CD4-positive, alpha-beta T cell treated with Interleukin-10 for 1 hour (primary cell): Measurements from ENCODE around the gene OR2T35.
A peak's percentile ranks its signal among the peaks of the same experiment; 100 is the strongest.
"Not testable (repeated sequence)": the region's sequence is repeated elsewhere in the genome, so short reads cannot be mapped to it uniquely, and the experiment has no call there.

Source experiments
- DNase-seq: peaks from one replicate; pipeline ENCODE4 v3.0.0-alpha.2; 2020

Gene OR2T35, protein sequence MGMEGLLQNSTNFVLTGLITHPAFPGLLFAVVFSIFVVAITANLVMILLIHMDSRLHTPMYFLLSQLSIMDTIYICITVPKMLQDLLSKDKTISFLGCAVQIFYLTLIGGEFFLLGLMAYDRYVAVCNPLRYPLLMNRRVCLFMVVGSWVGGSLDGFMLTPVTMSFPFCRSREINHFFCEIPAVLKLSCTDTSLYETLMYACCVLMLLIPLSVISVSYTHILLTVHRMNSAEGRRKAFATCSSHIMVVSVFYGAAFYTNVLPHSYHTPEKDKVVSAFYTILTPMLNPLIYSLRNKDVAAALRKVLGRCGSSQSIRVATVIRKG

DNA sequence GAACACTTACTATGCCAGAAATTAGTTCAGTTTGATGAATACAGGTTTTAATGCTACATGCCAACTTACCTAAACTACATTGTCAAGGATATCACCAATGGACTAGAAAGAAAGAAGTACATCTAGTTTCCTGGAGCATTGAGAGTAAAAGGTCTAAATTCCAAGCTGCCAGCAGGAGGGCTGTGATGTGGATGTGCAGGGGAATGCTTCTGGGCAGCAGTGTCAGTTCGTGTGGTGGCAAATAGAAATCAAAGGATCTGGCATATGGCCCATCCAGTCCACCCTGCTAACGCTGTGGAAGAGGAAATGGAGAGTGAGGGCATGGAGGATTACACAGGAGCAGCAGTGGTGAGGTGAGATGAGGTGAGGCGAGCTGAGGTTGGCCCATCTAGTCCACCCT lies at the start of gene OR2T35:
Gene OR2T35 (minus strand): TSS at position 101 of the 400 bp plus-strand sequence. CDS start 6,020 bp downstream, outside the sequence.
- DNase-seq = not testable (repeated sequence)

DNA sequence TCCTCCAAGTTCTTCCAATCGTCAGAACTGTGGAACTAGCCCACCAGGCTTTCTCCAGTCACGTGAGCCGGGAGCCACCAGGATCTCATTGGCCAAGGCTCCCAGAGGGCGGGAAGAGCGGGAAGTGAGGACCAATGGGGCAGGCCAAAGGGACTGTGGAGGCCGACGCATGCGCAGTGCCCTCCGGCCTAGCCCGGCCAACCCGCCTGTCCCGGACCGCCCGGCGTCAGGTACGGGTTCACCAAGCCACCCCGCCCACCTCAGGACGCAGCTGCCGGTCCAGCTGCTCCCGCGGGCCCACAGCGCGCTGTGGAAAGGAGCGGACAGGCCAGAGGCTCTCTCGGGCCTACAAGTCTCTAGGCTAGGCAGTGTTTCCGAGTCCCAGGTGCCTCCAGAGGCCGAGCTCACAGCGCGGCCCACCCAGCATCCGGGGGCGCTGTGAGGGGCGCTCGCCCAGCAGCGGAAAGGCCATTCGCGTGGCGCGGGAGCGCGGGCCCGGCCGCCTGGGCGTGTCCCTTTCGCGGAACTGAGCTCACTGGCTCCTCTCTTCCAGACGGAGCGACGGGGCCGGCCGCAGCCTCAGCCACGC lies 46.6 kb upstream of the OR2T35 start:
- no peak for DNase-seq

DNA sequence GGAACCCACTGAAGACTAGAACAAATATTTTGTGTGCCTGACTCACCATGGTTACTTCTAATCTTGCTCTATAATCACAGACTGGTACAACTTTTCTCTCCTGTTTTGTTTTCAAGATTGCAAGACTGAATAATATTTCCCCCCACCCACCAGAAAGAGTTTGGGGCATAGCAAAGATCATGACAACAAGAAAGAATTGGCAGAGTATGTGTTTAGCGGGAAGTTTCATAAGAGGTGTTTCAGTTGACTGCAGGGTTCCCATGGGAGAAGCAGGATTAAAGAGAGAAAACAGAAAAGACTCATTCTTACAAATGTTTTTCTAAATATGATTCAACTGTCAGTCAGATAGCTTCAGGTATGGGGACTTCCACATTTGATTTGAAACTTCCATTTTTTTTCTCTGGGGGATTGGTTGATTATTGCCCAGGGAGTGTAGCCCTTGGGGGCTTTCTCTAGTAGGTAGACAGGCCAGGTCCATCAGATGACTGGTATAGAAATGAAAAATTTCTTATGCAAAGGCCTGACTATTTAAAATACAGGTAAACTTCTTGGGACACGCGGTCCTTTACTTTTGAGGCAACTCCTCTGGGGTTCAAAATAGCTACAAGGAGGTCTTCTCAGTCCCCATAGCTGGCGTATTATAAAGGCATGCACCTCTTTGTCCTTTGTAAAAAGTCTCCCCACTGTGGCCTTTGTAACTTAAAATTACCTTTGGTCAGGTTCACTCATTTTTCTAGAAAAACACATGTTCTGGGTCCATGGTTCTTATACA lies 43.6 kb upstream of the OR2T35 start:
- no peak for DNase-seq

DNA sequence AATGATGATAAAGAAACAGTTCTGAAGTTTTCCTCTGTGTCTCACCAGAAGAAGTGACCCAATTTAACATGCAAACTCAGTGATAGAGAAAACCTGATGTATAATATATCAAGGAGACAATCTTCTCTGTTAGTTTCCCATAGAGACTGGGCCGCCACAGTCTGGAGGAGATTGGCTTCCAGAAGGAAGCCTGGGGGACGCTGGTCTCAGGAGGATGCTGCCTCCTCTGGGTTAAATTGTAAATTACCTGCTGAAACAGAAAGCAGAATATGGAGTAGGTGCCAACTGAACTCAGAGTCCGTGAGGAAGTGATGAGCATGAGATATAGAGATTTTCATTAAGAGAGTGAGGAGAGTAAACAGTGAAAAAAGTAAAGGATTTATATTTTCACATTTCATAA lies 41.7 kb upstream of the OR2T35 start:
- DNase-seq = peak; percentile 33

DNA sequence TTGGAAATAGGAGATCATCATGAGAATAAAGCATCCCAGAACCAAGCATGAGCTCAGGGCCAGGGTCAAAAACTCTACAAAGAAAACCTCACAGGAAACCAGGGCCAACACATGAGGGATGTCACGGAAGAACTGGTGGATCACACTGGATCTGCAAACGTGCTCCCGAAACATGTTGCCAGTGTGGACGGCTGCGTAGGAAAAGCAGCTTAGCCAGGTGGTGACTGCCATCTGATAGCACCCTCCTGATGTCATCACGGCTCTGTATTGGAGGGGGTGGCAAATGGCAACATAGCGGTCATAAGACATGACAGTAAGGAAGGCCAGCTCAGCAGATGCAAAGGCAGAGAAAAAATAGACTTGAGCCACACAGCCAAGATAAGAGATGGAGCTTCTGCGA lies 36.6 kb upstream of the OR2T35 start:
- DNase-seq = no peak

DNA sequence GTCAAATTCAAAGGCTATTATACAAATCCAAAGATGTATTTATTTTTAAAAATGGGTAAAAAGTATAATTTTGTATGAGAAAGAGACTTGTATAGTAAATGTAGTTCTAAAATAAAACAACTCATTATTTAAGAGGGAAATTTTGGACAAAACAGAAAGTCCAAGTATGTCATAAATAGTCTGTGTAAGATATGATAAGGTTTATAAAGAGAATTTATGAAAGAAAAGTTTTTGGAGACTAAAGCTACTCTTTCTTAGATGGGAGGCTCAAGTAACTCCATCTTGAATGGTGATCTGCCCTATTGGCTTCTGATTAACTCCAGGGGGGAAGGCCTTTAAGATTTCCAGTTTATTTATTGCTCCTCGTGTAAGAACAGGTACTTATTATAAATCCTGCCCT lies 24.9 kb upstream of the OR2T35 start:
- no peak for DNase-seq

DNA sequence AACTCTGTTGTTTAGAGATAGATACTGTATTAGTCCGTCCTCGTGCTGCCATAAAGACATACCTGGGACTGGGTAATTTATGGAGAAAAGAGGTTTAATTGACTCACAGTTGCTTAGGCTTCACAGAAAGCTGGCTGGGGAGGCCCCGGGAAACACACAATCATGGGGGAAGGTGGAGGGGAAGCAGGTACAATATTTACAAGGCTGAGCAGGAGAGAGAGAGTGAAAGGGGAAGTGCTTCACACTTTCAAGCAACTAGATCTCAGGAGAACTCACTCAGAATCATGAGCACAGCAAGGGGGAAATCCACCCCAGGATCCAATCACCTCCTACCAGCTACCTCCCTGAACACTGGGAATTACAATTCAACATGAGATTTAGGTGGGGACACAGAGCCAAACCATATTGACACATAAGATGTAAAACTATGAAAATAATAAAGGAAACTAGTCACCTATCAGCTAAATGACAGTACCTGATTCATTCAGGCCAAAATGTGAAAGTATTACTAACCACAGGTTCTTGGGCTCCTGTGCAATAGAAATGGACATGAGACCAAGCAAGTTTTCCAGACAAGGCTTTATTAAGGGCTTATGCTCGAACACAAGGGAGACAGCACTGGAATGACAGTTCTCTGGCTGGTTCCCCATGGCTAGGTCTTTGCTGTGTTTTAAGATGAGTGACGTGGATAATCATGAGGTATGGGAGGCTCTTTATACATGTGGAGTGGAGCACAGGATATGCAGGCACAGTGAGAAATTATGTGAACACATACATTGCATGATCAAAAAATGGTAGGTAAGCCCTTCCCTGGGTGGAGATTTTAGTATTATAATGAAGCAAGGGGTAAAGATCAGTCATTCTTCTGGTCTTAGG lies 18.6 kb upstream of the OR2T35 start:
- not testable (repeated sequence) for DNase-seq

DNA sequence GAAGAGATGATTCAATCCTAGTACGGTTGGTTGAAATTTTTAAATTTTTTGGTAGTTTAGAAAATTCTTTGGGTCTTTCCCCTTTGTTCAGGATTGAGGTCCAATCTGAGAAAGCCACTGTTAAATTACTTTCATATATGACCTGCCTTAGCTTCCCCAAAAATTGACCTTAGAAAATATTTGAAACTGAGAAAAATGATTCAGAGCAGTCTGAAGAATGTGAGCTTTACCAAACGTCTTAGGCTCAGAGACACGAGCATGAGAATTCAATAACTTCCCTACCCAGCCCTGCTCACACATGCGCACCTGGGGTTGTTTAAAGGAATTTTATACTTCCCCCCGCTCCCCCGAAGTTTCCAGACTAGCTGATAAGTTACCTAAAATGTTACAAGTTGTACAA lies 11.7 kb upstream of the OR2T35 start:
- not testable (repeated sequence) for DNase-seq

DNA sequence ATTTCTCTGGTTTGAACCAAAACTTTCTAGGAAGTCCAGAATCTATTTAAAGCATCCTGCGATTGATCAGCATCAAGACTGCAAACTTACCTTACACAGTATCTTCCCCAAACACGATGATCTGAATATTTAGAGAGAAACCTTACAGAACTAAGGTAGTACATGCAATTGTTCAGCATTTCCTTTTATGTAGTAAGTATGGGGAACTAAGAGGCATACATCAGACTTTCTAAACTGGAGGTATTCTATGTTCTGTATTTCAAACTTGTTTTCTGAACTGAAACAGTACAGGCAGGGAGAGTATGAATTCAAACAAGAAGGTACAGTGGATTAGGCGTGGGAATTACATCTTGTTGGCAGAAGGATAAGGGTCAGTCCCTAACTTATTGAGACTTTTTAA lies 10.3 kb upstream of the OR2T35 start, which contains the start of gene OR2T27:
Gene OR2T27 (minus strand): TSS at position 175 of the 400 bp plus-strand sequence. CDS start 4,644 bp downstream, outside the sequence.
- not testable (repeated sequence) for DNase-seq

DNA sequence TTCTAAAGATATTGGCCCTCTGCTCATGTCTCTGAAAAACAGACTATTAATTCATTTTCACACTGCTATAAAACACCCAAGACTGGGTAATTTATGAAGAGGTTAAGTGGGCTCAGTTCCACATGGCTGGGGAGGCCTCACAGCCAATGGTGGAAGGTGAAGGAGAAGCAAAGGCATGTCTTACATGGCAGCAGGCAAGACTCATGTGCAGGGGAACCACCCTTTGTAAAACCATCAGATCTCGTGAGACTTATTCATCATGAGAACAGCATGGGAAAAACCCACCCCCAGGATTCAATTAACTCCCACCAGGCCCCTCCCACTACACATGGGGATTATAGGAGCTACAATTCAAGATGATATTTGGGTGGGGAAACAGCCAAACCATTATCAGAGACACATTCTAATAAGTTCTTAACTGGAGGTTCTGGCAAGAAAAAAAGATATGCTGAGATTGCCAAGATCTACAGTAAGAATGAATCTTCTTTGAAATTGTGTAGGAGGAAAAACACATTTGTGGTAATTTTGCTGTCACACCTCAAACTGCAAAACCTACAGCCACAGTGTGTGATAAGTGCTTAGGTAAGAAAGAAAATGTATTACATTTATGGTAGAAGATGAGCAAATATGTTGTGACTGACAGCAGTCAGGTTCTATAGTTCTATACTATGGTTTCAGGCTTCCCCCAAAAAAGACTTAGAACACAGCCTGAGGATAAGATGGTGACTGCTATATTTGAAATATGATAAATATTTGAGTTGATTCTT lies 3.9 kb upstream of the OR2T35 start:
- DNase-seq = not testable (repeated sequence)

DNA sequence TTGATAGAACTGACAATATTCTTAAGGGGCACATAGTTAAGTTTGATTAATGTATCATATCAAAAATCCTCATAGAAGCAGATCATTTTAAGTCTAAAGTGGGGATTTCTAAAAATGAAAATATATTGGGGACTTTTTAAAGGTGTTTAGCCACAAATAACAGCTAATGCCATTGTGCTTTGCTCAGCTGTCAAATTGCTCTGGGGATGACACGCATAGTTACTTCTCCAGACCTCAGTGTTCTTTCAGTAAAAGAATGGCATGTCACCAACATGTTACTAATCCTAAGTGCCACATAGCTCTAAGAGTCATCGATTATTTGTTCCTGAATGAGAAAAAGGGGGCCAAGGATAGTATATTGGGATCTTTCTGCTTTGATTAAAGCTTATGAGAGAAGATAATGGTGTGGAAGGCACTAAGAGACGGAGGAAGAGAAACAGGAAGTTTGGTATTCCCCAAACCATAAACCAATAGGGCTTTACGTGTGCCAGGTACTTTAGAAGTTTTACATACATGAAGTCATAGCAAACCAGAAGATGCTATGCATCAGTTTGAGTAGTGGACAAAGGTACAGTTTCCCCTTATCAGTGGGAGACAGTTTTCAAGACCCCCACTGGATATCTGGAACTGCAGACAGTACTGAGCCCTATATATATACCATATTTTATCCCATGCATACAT lies 2.0 kb downstream of the OR2T35 start:
- DNase-seq = not testable (repeated sequence)

DNA sequence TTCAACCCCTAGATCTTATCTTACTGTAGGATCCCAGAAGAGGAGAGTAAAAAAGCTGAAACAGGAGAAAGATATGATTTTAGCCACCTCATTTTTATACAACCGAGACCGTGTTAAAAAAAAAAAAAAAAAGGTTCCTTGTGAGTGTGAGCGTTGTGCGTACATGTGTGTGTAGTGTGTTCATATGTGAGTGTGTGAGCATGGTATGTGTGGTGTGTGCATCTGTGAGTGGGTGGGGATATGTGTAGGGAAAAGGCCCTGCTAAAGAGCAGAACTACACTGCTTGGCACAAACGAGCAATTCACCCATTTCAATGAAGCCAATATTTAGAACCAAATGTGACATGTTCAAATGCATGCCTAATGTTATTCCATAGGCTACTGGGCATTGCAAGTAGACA lies 3.5 kb downstream of the OR2T35 start:
- DNase-seq = not testable (repeated sequence)

DNA sequence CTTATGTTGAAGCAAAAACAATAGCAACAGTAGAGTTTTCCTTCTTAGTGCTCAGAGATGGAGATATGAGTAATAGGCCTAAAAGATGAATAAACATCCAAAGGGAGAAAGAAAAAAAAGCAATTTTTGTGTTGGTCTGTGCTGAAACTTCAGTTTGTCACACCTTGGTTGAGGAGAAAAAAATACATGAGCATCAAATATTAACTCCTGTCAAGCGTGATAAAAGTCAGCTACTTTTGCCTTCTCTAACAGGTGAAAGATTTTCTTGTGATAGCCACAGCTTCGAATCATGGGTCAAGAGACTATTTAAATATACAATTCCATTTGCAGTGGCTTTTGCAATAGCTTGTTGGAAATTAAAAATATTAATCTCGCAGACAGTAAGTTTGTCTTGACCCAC lies 4.2 kb downstream of the OR2T35 start:
- DNase-seq = not testable (repeated sequence)

DNA sequence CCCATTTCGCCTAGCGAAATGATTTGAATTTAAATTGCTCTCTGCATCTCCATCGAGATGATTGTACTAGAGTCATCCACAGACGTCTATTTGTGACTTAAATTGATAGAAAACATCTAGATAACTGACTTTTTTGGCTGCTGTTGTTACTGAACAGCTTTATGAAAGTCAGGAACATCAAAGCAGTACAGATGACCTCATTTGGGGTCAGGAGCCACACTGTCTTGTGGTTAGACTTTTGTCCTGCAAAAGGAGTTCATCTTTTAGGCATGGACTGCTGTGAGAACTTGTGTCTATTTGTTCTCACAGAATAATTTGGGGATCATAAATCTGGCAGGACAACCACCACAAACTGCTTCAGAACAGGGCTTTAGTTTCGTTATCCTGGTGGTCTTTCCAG lies 5.4 kb downstream of the OR2T35 start:
- DNase-seq = not testable (repeated sequence)

DNA sequence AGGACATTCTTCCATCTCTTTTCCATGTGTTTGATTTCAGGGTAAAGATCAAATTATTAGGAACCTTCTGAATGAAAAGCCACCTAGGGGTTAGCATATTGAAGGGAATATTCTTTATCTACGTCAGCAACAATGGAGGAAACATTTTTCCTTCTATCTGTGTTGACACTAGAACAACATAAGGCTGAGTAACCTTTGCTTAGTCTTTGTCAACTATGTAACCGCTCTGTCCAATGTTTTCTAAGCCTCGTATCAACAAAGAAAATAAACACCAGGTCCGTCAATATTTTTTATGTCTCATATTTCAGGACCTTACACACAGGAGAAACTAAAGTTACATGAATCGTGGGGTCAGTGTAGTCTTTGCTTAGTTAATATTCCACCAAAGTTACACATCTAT lies 8.5 kb downstream of the OR2T35 start:
- DNase-seq = not testable (repeated sequence)

DNA sequence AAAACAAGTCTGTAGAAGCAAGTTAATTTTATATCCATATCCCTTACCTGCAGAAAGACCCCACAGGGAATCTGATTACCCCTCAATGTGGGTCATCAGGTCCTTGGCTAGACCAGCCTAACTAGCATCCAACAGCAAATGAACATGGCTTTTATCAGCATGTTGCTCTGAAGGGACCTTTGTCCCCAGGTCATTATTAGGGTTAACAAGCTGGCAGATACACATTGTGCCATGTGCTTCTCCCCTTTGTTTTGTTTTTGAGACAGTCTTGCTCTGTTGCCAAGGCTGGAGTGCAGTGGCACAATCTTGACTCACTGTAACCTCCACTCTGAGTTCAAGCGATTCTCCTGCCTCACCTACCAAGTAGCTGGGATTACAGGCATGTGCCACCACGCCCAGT lies 10.1 kb downstream of the OR2T35 start, which contains the start of gene OR2T11:
Gene OR2T11 (minus strand): TSS at position 101 of the 400 bp plus-strand sequence. CDS start 7,963 bp downstream, outside the sequence.
- not testable (repeated sequence) for DNase-seq

DNA sequence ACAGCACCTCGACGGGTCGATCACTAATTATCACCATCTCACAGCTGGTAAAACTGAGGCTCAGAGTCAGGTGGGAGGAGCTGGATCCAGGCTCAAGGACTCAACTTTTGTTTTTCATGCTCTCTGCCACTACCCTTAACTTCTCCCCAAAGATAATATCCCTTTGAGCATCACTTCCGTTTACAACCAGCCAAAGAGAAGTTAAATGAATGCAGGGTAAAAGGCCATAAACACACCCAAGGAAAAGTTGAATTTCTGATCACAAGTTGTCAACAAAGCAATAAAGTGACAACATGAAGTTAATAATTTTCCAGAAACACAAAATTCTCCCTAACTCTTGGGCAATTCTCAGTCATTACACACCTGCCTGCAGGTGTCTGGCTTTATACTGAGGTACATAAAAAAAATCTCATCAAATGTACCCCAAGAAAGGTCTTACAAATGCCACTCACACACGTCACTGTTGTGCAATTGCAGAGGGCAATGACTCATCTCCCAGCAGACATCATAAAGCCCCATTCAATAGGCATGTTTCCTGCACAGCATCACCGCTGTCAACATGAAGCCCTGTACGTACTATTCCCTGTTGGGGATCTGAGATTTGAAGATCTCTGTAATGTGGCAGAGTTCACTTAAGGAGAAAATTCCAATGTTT lies 13.6 kb downstream of the OR2T35 start:
- DNase-seq = no peak

DNA sequence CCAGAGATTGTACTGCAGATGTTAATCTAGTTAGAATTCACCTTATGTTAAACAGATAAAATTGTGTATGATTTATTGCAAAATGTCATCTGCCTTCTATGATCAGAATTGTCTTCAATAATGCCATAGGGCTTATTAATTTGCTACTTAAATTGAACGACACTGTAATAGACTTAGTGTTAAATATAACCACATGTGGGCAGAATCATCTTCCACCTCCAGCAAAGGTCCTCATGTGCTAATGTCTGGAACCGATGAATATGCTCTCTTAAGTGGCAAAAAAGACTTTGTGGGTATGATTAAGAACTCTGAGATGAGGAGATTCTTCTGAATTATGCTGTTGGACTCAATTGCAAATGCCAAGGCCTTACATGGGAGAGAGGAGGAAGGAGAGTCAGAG lies 14.5 kb downstream of the OR2T35 start:
- DNase-seq = no peak

DNA sequence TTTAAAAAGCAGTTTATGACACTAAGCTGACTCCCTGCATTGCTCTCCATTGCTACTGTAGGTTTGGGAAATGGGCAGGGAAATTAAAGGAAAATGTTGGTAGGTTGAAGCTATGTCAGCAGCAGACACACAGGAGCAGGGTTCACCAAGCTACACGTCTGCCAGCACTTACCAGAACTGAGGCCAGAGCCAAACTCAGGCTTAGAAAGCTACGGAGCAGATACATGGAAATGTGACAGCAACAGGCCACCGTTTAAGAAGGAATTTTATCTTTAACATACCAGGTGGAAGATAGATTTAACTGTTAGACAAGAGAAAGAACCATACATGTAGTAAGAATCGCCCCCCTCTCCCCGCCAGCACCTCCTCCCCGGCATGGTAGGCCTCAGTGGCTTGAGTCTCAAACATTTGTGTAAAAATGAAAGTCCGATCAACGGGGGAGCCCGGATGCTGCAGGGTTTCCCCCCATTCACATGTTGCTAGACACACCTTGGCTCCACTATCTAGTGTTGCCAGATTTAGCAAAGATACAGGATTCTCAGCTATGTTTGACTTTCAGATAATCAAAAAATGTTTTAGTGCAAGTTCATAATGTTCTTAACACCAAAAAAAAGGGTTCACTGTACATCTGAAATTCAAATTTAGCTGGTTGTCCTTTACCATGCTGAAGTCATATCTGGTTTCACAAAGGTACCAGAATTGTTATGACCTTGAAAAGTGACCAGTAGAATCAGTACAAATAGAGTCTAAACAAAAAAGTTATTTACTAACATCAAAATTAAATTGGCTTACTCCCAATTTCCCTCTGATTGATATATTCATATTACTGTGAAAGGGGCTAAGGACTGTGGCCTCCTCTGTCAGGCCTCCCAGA lies 16.9 kb downstream of the OR2T35 start:
- DNase-seq = no peak
